H1 (cell line): ENCODE data around the gene TTC32. TPM values are rescaled to one million over a fixed set of nuclear protein-coding genes. Genes with fewer than 3 reads are reported as not detected.

Experiments used
- BCL11A ChIP-seq, 2 experiments: IDR thresholded peaks; one replicate each; pipeline ENCODE4 v1.6.1; 2011; ENCODE audit warnings: low read depth in 2 of 2, low read length in 2 of 2, mild to moderate bottlenecking in 2 of 2
- EP300 ChIP-seq, 2 experiments: IDR thresholded peaks; 1 replicate in 1 of 2; 2 replicates in 1 of 2; pipeline ENCODE4 v1.6.1; 2011 to 2012; ENCODE audit warnings: low read depth in 2 of 2, low read length in 2 of 2, mild to moderate bottlenecking in 2 of 2, borderline replicate concordance in 1 of 2, inconsistent platforms in 1 of 2, moderate library complexity in 1 of 2
- HDAC6 ChIP-seq: IDR thresholded peaks from one replicate; pipeline ENCODE4 v1.7.1; 2012; ENCODE audit warnings: low read depth, mild to moderate bottlenecking, inconsistent platforms, low read length, moderate library complexity
- JUND ChIP-seq: IDR thresholded peaks from 2 replicates; pipeline ENCODE4 v1.6.1; 2011; ENCODE audit warnings: mild to moderate bottlenecking, improper control_type of control experiment, low read length
- KDM1A ChIP-seq: fragments of 200-600, 300-600 bp; sonication (generic); IDR thresholded peaks from 2 replicates; pipeline ENCODE4 v1.7.1; 2016; ENCODE audit warnings: mild to moderate bottlenecking, low read length, borderline replicate concordance
- KDM5A ChIP-seq: fragments of 200-600 bp; IDR thresholded peaks from 2 replicates; pipeline ENCODE4 v1.7.1; 2012; ENCODE audit warnings: mild to moderate bottlenecking, low read length, inconsistent platforms, mixed read lengths
- NRF1 ChIP-seq: IDR thresholded peaks from 2 replicates; pipeline ENCODE4 v1.6.1; 2011; ENCODE audit warnings: mild to moderate bottlenecking, low read depth, low read length, improper control_type of control experiment
- RAD21 ChIP-seq, 2 experiments: IDR thresholded peaks in 1 of 2; conservative IDR thresholded peaks in 1 of 2; 2 replicates each; pipeline ENCODE4 v1.6.1; 2011; ENCODE audit warnings: low read depth in 2 of 2, low read length in 2 of 2, improper control_type of control experiment in 1 of 2, inconsistent platforms in 1 of 2, mild to moderate bottlenecking in 1 of 2, moderate library complexity in 1 of 2
- RBBP5 ChIP-seq: IDR thresholded peaks from 2 replicates; pipeline ENCODE4 v1.7.1; 2012; ENCODE audit warnings: low read depth, mild to moderate bottlenecking, inconsistent platforms, low read length, moderate library complexity, borderline replicate concordance
- SP1 ChIP-seq: IDR thresholded peaks from 2 replicates; pipeline ENCODE4 v1.6.1; 2011; ENCODE audit warnings: low read depth, low read length
- ZNF274 ChIP-seq: IDR thresholded peaks from 2 replicates; pipeline ENCODE4 v1.7.0; 2012; ENCODE audit warnings: low read length, borderline replicate concordance; ENCODE audit errors: extremely low read depth
- polyA plus RNA-seq, 7 experiments: library from polyadenylated mRNA; depleted of rRNA in 3 of 7; stranded (reverse) in 5 of 7; unstranded in 2 of 7; fragments of >200 nt in 5 of 7; fragments of 200-250 nt in 2 of 7; gene quantifications; 1 replicate in 5 of 7; 2 replicates in 1 of 7; 4 replicates in 1 of 7; pipeline versions ENCODE4 v1.2.1 to v1.2.3, GENCODE V29; 2011 to 2013; ENCODE audit warnings: missing spikeins in 2 of 7, mixed read lengths in 2 of 7
- total RNA-seq: library from RNA; stranded (reverse); fragmentation: NEBNext Ultra II Directional; extraction: Animal tissue kit (Norgen Biotek cat#: 25700); gene quantifications from 2 replicates; pipeline ENCODE4 v1.2.1, GENCODE V29; 2021
- TF ChIP-seq, protein P1 (sequence below): IDR thresholded peaks from 2 replicates; pipeline ENCODE4 v1.6.1; 2012; ENCODE audit warnings: low read length, inconsistent platforms

Gene TTC32
- total and polyA plus RNA-seq, 2 of the 8 experiments (the other 6 are each of a cell fraction or from before 2014, with no cell fraction given): 6.8 to 8.7 TPM

DNA sequence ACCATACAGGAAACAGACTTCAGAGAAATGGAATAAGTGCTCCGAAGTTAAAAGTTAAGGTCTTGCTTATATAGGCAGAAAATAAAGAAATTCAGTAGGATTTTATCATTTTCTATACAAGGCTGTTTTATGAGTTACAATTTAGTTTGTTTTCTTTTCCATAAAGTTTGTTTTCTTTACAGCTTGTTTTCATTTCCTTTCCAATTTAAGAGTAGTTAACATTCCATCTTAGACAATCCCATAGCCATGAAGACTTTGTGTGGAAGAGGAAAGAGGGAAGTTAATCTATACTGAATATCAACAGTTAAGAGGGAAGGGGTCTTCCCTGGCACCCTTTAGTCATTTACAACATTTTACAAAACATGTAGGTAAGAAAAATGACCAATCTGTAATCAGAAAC lies 26.5 kb downstream of the TTC32 start (continued):
- TF ChIP-seq, protein P1, sequence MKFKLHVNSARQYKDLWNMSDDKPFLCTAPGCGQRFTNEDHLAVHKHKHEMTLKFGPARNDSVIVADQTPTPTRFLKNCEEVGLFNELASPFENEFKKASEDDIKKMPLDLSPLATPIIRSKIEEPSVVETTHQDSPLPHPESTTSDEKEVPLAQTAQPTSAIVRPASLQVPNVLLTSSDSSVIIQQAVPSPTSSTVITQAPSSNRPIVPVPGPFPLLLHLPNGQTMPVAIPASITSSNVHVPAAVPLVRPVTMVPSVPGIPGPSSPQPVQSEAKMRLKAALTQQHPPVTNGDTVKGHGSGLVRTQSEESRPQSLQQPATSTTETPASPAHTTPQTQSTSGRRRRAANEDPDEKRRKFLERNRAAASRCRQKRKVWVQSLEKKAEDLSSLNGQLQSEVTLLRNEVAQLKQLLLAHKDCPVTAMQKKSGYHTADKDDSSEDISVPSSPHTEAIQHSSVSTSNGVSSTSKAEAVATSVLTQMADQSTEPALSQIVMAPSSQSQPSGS: no peak
- TF ChIP-seq ZNF274: no peak
- no peak for TF ChIP-seq BCL11A (IDR thresholded peaks at IDR 0.05; ENCODE audit: low read depth in 2 of 2, low read length in 2 of 2)
- no peak for TF ChIP-seq EP300 (IDR thresholded peaks at IDR 0.05; ENCODE audit: borderline replicate concordance in 1 of 2, low read depth in 2 of 2, low read length in 2 of 2)
- TF ChIP-seq NRF1: no peak
- TF ChIP-seq KDM5A: no peak
- no peak for TF ChIP-seq JUND
- TF ChIP-seq RAD21 (IDR thresholded peaks at IDR 0.05 in 1 of 2, conservative IDR thresholded peaks at IDR 0.05 in 1 of 2; ENCODE audit: low read depth in 2 of 2, low read length in 2 of 2): no peak
- TF ChIP-seq KDM1A: no peak
- no peak for TF ChIP-seq HDAC6
- TF ChIP-seq RBBP5: no peak
- TF ChIP-seq SP1: no peak
